ENCODE results near the gene ZDHHC22. TPM values are rescaled to one million over a fixed set of nuclear protein-coding genes. Genes with fewer than 3 reads are reported as not detected.

Gene ZDHHC22
- polyA plus RNA-seq, 1 of the 3 experiments (the other 2 are of a cell fraction): not detected

- Histone ChIP-seq H3K27me3 (ENCODE audit: insufficient read depth) (no peaks in the 10 kb centered on the region), H3K9me2 (no peaks in the 10 kb centered on the region)
Measured at GRCh38 chr14:77125281-77125801, 16.2 kb downstream of the ZDHHC22 start.

More at GRCh38 chr14:77125281-77125801, 16.2 kb downstream of the ZDHHC22 start:
- Histone ChIP-seq H3K4me1 (ENCODE audit: control insufficient read depth in 1 of 2, insufficient read depth in 2 of 2, low read depth in 1 of 2, low read length in 1 of 2) (peaks cover 0 to 20% of the 10 kb centered on the region in 2 experiments; a peak in 1 of 4 replicates), H3K36me3 (replicated peaks in 1 of 2; ENCODE audit: control insufficient read depth in 1 of 2, insufficient read depth in 2 of 2, low read length in 1 of 2) (no peaks in the 10 kb centered on the region), H3K4me3 (ENCODE audit: low read depth in 2 of 2, low read length in 1 of 2) (peak overlapping the region in 1 of 2 experiments; percentile 58; a peak in 2 of 4 replicates), H3K9me3 (no peaks in the 10 kb centered on the region), H3K79me2 (ENCODE audit: insufficient read depth) (no peaks in the 10 kb centered on the region), H4K20me1 (ENCODE audit: insufficient read depth) (no peaks in the 10 kb centered on the region), H3F3A (replicated peaks; ENCODE audit: insufficient read depth) (no peaks in the 10 kb centered on the region), H2AFZ (ENCODE audit: low read depth) (no peak overlapping the region), H3K4me2 (peak overlapping the region; percentile 78), H3K9ac (no peak overlapping the region), H3K27ac (ENCODE audit: low read depth in 2 of 2, low read length in 1 of 2) (no peak overlapping the region)
- TF ChIP-seq, protein P1, sequence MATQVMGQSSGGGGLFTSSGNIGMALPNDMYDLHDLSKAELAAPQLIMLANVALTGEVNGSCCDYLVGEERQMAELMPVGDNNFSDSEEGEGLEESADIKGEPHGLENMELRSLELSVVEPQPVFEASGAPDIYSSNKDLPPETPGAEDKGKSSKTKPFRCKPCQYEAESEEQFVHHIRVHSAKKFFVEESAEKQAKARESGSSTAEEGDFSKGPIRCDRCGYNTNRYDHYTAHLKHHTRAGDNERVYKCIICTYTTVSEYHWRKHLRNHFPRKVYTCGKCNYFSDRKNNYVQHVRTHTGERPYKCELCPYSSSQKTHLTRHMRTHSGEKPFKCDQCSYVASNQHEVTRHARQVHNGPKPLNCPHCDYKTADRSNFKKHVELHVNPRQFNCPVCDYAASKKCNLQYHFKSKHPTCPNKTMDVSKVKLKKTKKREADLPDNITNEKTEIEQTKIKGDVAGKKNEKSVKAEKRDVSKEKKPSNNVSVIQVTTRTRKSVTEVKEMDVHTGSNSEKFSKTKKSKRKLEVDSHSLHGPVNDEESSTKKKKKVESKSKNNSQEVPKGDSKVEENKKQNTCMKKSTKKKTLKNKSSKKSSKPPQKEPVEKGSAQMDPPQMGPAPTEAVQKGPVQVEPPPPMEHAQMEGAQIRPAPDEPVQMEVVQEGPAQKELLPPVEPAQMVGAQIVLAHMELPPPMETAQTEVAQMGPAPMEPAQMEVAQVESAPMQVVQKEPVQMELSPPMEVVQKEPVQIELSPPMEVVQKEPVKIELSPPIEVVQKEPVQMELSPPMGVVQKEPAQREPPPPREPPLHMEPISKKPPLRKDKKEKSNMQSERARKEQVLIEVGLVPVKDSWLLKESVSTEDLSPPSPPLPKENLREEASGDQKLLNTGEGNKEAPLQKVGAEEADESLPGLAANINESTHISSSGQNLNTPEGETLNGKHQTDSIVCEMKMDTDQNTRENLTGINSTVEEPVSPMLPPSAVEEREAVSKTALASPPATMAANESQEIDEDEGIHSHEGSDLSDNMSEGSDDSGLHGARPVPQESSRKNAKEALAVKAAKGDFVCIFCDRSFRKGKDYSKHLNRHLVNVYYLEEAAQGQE (IDR thresholded peaks at IDR 0.05; ENCODE audit: low read depth, low read length): no peak
- TF ChIP-seq, protein P2, sequence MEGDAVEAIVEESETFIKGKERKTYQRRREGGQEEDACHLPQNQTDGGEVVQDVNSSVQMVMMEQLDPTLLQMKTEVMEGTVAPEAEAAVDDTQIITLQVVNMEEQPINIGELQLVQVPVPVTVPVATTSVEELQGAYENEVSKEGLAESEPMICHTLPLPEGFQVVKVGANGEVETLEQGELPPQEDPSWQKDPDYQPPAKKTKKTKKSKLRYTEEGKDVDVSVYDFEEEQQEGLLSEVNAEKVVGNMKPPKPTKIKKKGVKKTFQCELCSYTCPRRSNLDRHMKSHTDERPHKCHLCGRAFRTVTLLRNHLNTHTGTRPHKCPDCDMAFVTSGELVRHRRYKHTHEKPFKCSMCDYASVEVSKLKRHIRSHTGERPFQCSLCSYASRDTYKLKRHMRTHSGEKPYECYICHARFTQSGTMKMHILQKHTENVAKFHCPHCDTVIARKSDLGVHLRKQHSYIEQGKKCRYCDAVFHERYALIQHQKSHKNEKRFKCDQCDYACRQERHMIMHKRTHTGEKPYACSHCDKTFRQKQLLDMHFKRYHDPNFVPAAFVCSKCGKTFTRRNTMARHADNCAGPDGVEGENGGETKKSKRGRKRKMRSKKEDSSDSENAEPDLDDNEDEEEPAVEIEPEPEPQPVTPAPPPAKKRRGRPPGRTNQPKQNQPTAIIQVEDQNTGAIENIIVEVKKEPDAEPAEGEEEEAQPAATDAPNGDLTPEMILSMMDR (IDR thresholded peaks at IDR 0.05): no peak; the same call in 1 of the 2 replicates
- no peak for TF ChIP-seq TAF1 (IDR thresholded peaks at IDR 0.05; ENCODE audit: borderline replicate concordance, low read depth, low read length)
- WGBS (ENCODE audit: low lambda C conversion rate): 41% methylated on average over 27 of the region's 30 CpGs
- peak; percentile 52 for DNase-seq
- ChIA-PET CTCF (interaction anchor here (0.6 to 10.4 kb wide), 19 partner anchors 8 to 437 kb away, joined by 3 to 129 read pairs (median 3); partner anchors contain the start of genes CIPC and ZDHHC22), POLR2A (no interaction called here)

All from SK-N-SH (cell line).